Loucy (cell line): ENCODE measurements around the gene RHD.
"Not testable (repeated sequence)": the region's sequence is repeated elsewhere in the genome, so short reads cannot be mapped to it uniquely, and the experiment has no call there.

ENCODE experiments used
- CTCF ChIP-seq: fragments of 200-600 bp; sonication (generic); conservative IDR thresholded peaks from 2 replicates; pipeline ENCODE4 v1.5.1; 2014; ENCODE audit warnings: mild to moderate bottlenecking, antibody characterized with exemption, low read length
- EZH2phosphoT487 ChIP-seq: fragments of 200-600 bp; IDR thresholded peaks from 2 replicates; pipeline ENCODE4 v1.6.1; 2018; ENCODE audit warnings: antibody characterized with exemption, mild to moderate bottlenecking, moderate library complexity, borderline replicate concordance

DNA sequence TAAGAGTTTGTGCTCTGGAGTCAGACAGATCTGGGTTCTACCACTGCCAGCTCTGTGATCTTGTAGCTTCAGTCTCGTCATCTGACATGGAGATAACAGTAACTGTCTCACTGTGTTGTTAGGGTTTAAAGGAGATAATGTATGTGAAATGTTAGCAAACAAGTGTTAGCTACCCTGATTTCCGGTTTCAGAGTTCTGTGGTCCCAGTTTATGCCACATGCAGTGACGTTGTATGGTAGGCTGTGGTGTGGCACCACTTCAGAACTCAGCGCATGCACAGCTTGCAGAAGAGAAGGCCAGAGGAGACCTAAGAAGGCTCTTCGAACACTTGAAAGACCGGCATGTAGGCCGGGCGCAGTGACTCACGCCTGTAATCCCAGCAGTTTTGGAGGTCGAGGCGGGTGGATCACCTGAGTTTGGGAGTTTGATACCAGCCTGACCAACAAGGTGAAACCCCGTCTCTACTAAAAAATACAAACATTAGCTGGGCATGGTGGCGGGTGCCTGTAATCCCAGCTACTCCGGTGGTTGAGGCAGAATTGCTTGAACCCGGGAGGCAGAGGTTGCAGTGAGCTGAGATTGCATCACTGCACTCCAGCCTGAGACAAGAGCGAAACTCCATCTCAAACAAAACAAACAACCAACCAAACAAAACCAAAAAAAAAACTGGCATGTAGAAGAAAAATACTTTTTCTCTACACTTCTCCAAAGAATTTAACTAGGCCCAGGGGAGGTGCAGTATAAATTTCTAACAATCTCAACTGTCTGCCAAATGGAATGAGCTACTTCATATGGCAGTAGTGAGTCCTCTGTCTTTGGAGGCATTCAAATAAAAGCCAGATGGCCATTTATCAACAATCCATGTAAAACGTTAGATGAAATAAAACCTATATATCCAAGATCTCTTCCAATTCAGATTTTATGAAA lies 55.8 kb downstream of the RHD start:
- TF ChIP-seq CTCF, EZH2phosphoT487: not testable (repeated sequence)
